Fibroblast of the aortic adventitia (primary cell): ENCODE measurements around the gene ACY1. TPM values are rescaled to one million over a fixed set of nuclear protein-coding genes. Genes with fewer than 3 reads are reported as not detected.
A peak's percentile ranks its signal among the peaks of the same experiment; 100 is the strongest.

Experiments used
- DNase-seq: peaks from one replicate; pipeline ENCODE4 v3.0.0-alpha.2; 2010; ENCODE audit warnings: low read depth
- H3K4me3 ChIP-seq: 2 replicates; pipeline ENCODE4 v1.5.1; 2011; ENCODE audit warnings: low read depth, mild to moderate bottlenecking, control low read depth, low read length, moderate library complexity
- CTCF ChIP-seq: IDR thresholded peaks from 2 replicates; pipeline ENCODE4 v1.5.1; 2011; ENCODE audit warnings: mild to moderate bottlenecking, low read length, control low read depth, inconsistent platforms; ENCODE audit not compliant: insufficient read depth
- total RNA-seq: library from RNA; depleted of rRNA; stranded (reverse); fragments of >200 nt; gene quantifications from 2 replicates; pipeline ENCODE4 v1.2.3, GENCODE V29; 2012; ENCODE audit warnings: low replicate concordance

Gene ACY1
- total RNA-seq, 1 donor, result 26.7 TPM

- no peak for DNase-seq
- H3K4me3 ChIP-seq, result no peak overlapping the region
- TF ChIP-seq CTCF, result no peak
Observed at GRCh38 chr3:51954105-51954504, 29.2 kb upstream of the ACY1 start.

- DNase-seq, result no peak
- TF ChIP-seq CTCF, result no peak
- H3K4me3 ChIP-seq, result no peak overlapping the region
Observed at GRCh38 chr3:51954713-51955112, 28.6 kb upstream of the ACY1 start.

- DNase-seq, result no peak
- TF ChIP-seq CTCF, result no peak
- no peak within 1 kb of the TSS for H3K4me3 ChIP-seq
Observed at GRCh38 chr3:51955175-51955892, 28.0 kb upstream of the ACY1 start, which contains the start of gene GPR62. Gene GPR62 (plus strand): TSS chr3:51955381. CDS start chr3:51955653, 272 bp downstream.

- DNase-seq, result peak; percentile 22
- peak; percentile 35 for TF ChIP-seq CTCF
- no peak overlapping the region for H3K4me3 ChIP-seq
Observed at GRCh38 chr3:51955893-51956770, 27.2 kb upstream of the ACY1 start.

GRCh38 chr3:51957520-51958205, 25.7 kb upstream of the ACY1 start:
- TF ChIP-seq CTCF, result no peak
- H3K4me3 ChIP-seq, result no peak overlapping the region
- DNase-seq, result no peak

GRCh38 chr3:51958603-51959521, 24.5 kb upstream of the ACY1 start:
- TF ChIP-seq CTCF, result no peak
- DNase-seq, result no peak

More at GRCh38 chr3:51958603-51959521, 24.5 kb upstream of the ACY1 start:
- no peak overlapping the region for H3K4me3 ChIP-seq
